Hepatocyte (in vitro differentiated cells): ENCODE data around the gene PNRC2.

ENCODE experiments used
- EZH2phosphoT487 ChIP-seq: fragments of 200-600 bp; sonication (generic); IDR thresholded peaks from one replicate; pipeline ENCODE4 v1.6.1; 2018; ENCODE audit warnings: antibody characterized with exemption, mild to moderate bottlenecking, low read depth, moderate library complexity; ENCODE audit not compliant: unreplicated experiment, severe bottlenecking
- TF ChIP-seq, protein P1 (sequence below): fragments of 200-600 bp; sonication (generic); IDR thresholded peaks from 2 replicates; pipeline ENCODE4 v1.5.1; 2016; ENCODE audit warnings: antibody characterized with exemption, mild to moderate bottlenecking; ENCODE audit not compliant: poor library complexity

DNA sequence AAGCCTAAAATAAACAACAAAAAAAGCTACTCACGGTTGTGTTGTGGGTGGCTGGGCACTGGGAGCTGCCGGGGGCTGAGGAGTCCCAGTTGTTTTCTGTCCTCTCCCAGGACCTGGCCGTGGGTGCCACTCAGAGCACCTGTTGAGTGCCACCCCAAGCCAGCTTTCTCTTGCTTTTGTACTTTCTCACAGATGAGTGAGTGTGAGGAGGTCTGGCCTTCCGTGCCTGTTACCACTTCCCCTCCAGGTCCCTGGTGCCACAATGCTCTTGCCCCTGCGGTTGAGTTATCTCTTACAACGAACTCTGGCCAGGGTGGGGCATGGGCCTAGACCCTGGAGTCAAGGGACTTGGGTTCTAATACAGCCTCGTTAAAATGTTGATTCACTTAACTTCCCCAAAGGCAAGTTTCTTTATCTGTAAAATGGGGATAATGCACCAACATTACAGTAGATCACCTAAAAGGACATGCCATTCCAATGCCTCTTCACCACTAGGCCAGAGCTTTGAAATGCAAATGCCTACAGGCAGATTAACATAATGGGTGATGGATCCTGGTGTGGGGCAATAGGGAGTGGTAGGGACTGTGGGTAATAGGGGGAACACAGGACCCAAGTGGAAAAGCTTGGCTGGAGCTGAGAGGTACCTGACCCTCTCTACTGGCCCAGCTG is 46.3 kb upstream of the PNRC2 start, which contains the start of gene CNR2:
- TF ChIP-seq, protein P1, sequence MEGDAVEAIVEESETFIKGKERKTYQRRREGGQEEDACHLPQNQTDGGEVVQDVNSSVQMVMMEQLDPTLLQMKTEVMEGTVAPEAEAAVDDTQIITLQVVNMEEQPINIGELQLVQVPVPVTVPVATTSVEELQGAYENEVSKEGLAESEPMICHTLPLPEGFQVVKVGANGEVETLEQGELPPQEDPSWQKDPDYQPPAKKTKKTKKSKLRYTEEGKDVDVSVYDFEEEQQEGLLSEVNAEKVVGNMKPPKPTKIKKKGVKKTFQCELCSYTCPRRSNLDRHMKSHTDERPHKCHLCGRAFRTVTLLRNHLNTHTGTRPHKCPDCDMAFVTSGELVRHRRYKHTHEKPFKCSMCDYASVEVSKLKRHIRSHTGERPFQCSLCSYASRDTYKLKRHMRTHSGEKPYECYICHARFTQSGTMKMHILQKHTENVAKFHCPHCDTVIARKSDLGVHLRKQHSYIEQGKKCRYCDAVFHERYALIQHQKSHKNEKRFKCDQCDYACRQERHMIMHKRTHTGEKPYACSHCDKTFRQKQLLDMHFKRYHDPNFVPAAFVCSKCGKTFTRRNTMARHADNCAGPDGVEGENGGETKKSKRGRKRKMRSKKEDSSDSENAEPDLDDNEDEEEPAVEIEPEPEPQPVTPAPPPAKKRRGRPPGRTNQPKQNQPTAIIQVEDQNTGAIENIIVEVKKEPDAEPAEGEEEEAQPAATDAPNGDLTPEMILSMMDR = no peak
- no peak for TF ChIP-seq EZH2phosphoT487
